Subcutaneous abdominal adipose tissue (tissue), 5 donors: ENCODE data around the gene HACE1.
"Not testable (repeated sequence)": the region's sequence is repeated elsewhere in the genome, so short reads cannot be mapped to it uniquely, and the experiment has no call there.

Experiments
- H3K27ac ChIP-seq: one replicate; pipeline ENCODE4 v1.7.0; 2013; ENCODE audit warnings: low read depth, mild to moderate bottlenecking, inconsistent platforms, low read length, moderate library complexity
- H3K27me3 ChIP-seq, 5 donors: one replicate each; pipeline ENCODE4 v1.7.0; 2013; ENCODE audit warnings: low read length in 5 of 5, inconsistent platforms in 1 of 5; ENCODE audit not compliant: control insufficient read depth in 5 of 5, insufficient read depth in 4 of 5
- H3K36me3 ChIP-seq, 5 donors: one replicate each; pipeline ENCODE4 v1.7.0; 2013; ENCODE audit warnings: low read length in 5 of 5; ENCODE audit not compliant: control insufficient read depth in 5 of 5, insufficient read depth in 5 of 5
- H3K4me1 ChIP-seq, 5 donors: one replicate each; pipeline ENCODE4 v1.7.0; 2013; ENCODE audit warnings: low read length in 5 of 5, mild to moderate bottlenecking in 3 of 5, moderate library complexity in 1 of 5; ENCODE audit not compliant: control insufficient read depth in 5 of 5, insufficient read depth in 5 of 5
- H3K4me3 ChIP-seq, 5 donors: one replicate each; pipeline ENCODE4 v1.7.0; 2013; ENCODE audit warnings: low read length in 5 of 5, low read depth in 1 of 5
- H3K9ac ChIP-seq, 5 donors: one replicate each; pipeline ENCODE4 v1.7.0; 2013; ENCODE audit warnings: low read length in 5 of 5, mild to moderate bottlenecking in 4 of 5, moderate library complexity in 3 of 5
- H3K9me3 ChIP-seq, 5 donors: one replicate each; pipeline ENCODE4 v1.7.0; 2013; ENCODE audit warnings: low read length in 5 of 5; ENCODE audit not compliant: control insufficient read depth in 5 of 5
- donor health status: healthy.
- donor health status: healthy.
- donor health status: healthy.
- donor health status: healthy.
- donor health status: healthy.

Gene HACE1

GRCh38 chr6:104829183-104829958 lies 30.3 kb downstream of the HACE1 start:
- no peaks in the 10 kb centered on the region for H3K4me1 ChIP-seq
- no peaks in the 10 kb centered on the region for H3K27me3 ChIP-seq
- H3K27ac ChIP-seq = no peak overlapping the region
- H3K36me3 ChIP-seq = peaks cover 12 to 17% (median 17%) of the 10 kb centered on the region in 5 donors
- H3K9ac ChIP-seq = no peak overlapping the region
- H3K9me3 ChIP-seq = no peaks in the 10 kb centered on the region
- H3K4me3 ChIP-seq = no peak overlapping the region

GRCh38 chr6:104828478-104828877 lies 31.2 kb downstream of the HACE1 start:
- H3K4me3 ChIP-seq = no peak overlapping the region
- no peak overlapping the region for H3K27ac ChIP-seq
- no peaks in the 10 kb centered on the region for H3K4me1 ChIP-seq
- H3K9ac ChIP-seq = no peak overlapping the region
- H3K27me3 ChIP-seq = no peaks in the 10 kb centered on the region
- H3K9me3 ChIP-seq = no peaks in the 10 kb centered on the region
- H3K36me3 ChIP-seq = peaks cover 12 to 20% (median 16%) of the 10 kb centered on the region in 5 donors

- not testable (repeated sequence) for H3K4me1 ChIP-seq, H3K9me3 ChIP-seq, H3K9ac ChIP-seq, H3K36me3 ChIP-seq, H3K27ac ChIP-seq, H3K27me3 ChIP-seq, H3K4me3 ChIP-seq
These were observed 38.9 kb downstream of the HACE1 start for GRCh38 chr6:104820820-104821219.

- no peaks in the 10 kb centered on the region for H3K9me3 ChIP-seq
- H3K27ac ChIP-seq = no peak overlapping the region
- H3K4me1 ChIP-seq = no peaks in the 10 kb centered on the region
- H3K36me3 ChIP-seq = peaks cover 0 to 6% (median under 1%) of the 10 kb centered on the region in 5 donors
- H3K4me3 ChIP-seq = no peak overlapping the region
- no peak overlapping the region for H3K9ac ChIP-seq
- H3K27me3 ChIP-seq = no peaks in the 10 kb centered on the region
These were observed 43.6 kb downstream of the HACE1 start for GRCh38 chr6:104816125-104816524.

GRCh38 chr6:104814743-104815142 lies 45.0 kb downstream of the HACE1 start:
- Histone ChIP-seq H3K4me3 (no peak overlapping the region), H3K36me3 (peaks cover 0 to 6% (median 0%) of the 10 kb centered on the region in 5 donors), H3K27me3 (no peaks in the 10 kb centered on the region), H3K4me1 (no peaks in the 10 kb centered on the region), H3K9me3 (no peaks in the 10 kb centered on the region), H3K27ac (no peak overlapping the region), H3K9ac (no peak overlapping the region)

GRCh38 chr6:104813552-104813951 lies 46.2 kb downstream of the HACE1 start:
- Histone ChIP-seq H3K4me1 (no peaks in the 10 kb centered on the region), H3K36me3 (peaks cover 0 to 6% (median 0%) of the 10 kb centered on the region in 5 donors), H3K27me3 (no peaks in the 10 kb centered on the region), H3K27ac (no peak overlapping the region), H3K9me3 (no peaks in the 10 kb centered on the region), H3K9ac (no peak overlapping the region), H3K4me3 (no peak overlapping the region)

GRCh38 chr6:104809116-104809515 lies 50.6 kb downstream of the HACE1 start:
- H3K4me3 ChIP-seq = no peak overlapping the region
- no peak overlapping the region for H3K27ac ChIP-seq
- H3K27me3 ChIP-seq = no peaks in the 10 kb centered on the region
- H3K9ac ChIP-seq = no peak overlapping the region
- H3K36me3 ChIP-seq = no peaks in the 10 kb centered on the region
- no peaks in the 10 kb centered on the region for H3K9me3 ChIP-seq
- no peaks in the 10 kb centered on the region for H3K4me1 ChIP-seq

- not testable (repeated sequence) for H3K9me3 ChIP-seq, H3K27me3 ChIP-seq, H3K4me3 ChIP-seq, H3K9ac ChIP-seq, H3K4me1 ChIP-seq, H3K27ac ChIP-seq, H3K36me3 ChIP-seq
These were observed 54.4 kb downstream of the HACE1 start for GRCh38 chr6:104805335-104805734.

- Histone ChIP-seq H3K4me1 (peaks cover 0 to 4% (median 0%) of the 10 kb centered on the region in 5 donors), H3K4me3 (no peak overlapping the region), H3K9ac (no peak overlapping the region), H3K36me3 (peaks cover 0 to 10% (median 0%) of the 10 kb centered on the region in 5 donors), H3K9me3 (no peaks in the 10 kb centered on the region), H3K27ac (no peak overlapping the region), H3K27me3 (no peaks in the 10 kb centered on the region)
These were observed 60.5 kb downstream of the HACE1 start for GRCh38 chr6:104799134-104799657.

- Histone ChIP-seq H3K4me3 (no peak overlapping the region), H3K27me3 (no peaks in the 10 kb centered on the region), H3K4me1 (peaks cover 0 to 4% (median 0%) of the 10 kb centered on the region in 5 donors), H3K9ac (no peak overlapping the region), H3K9me3 (no peaks in the 10 kb centered on the region), H3K27ac (no peak overlapping the region), H3K36me3 (peaks cover 2 to 14% (median 3%) of the 10 kb centered on the region in 5 donors)
These were observed 63.5 kb downstream of the HACE1 start for GRCh38 chr6:104796031-104796785.
